ENCODE data around the gene KCNH4.
"Not testable (repeated sequence)": the region's sequence is repeated elsewhere in the genome, so short reads cannot be mapped to it uniquely, and the experiment has no call there.

Gene KCNH4

GRCh38 chr17:42193969-42194899, 13.3 kb upstream of the KCNH4 start, which contains the start of gene GHDC:
TSS of gene GHDC (minus strand) at chr17:42194494. CDS start at chr17:42193581, 913 bp downstream.
- DNase-seq: peak; percentile 89

GRCh38 chr17:42193216-42193968, 12.4 kb upstream of the KCNH4 start:
- no peak for DNase-seq

GRCh38 chr17:42192189-42193126, 11.5 kb upstream of the KCNH4 start:
- no peak for DNase-seq

GRCh38 chr17:42191275-42191608, 10.3 kb upstream of the KCNH4 start:
- DNase-seq: no peak

- no peak for DNase-seq
Observed at GRCh38 chr17:42190491-42191274, 9.7 kb upstream of the KCNH4 start.

GRCh38 chr17:42189651-42189965, 8.7 kb upstream of the KCNH4 start:
- DNase-seq: no peak

- no peak for DNase-seq
Observed at GRCh38 chr17:42188749-42189650, 8.1 kb upstream of the KCNH4 start.

- DNase-seq: no peak
Observed at GRCh38 chr17:42187833-42188232, 6.9 kb upstream of the KCNH4 start.

- DNase-seq: not testable (repeated sequence)
Observed at GRCh38 chr17:42186191-42186590, 5.2 kb upstream of the KCNH4 start.

GRCh38 chr17:42185621-42185930, 4.6 kb upstream of the KCNH4 start:
- DNase-seq: no peak

GRCh38 chr17:42184713-42185620, 4.0 kb upstream of the KCNH4 start, which contains the start of gene HCRT:
TSS of gene HCRT (minus strand) at chr17:42185452. CDS start at chr17:42185365, 87 bp downstream.
- DNase-seq: no peak

GRCh38 chr17:42183741-42184711, 3.1 kb upstream of the KCNH4 start:
- peak; percentile 85 for DNase-seq

- no peak for DNase-seq
Observed at GRCh38 chr17:42182927-42183734, 2.2 kb upstream of the KCNH4 start.

GRCh38 chr17:42181851-42182207, 887 bp upstream of the KCNH4 start:
- DNase-seq: no peak

- DNase-seq: no peak
Observed at GRCh38 chr17:42180411-42180921, 476 bp downstream of the KCNH4 start.

- no peak for DNase-seq
Observed at GRCh38 chr17:42179911-42180410, 981 bp downstream of the KCNH4 start.

- DNase-seq: no peak
Observed at GRCh38 chr17:42179335-42179734, 1.6 kb downstream of the KCNH4 start.

- DNase-seq: no peak
Observed at GRCh38 chr17:42178817-42179216, 2.1 kb downstream of the KCNH4 start.
